Measurements from ENCODE around the gene CATSPERZ. TPM values are rescaled to one million over a fixed set of nuclear protein-coding genes. Genes with fewer than 3 reads are reported as not detected.
"Not testable (repeated sequence)": the region's sequence is repeated elsewhere in the genome, so short reads cannot be mapped to it uniquely, and the experiment has no call there.

Gene CATSPERZ
- total RNA-seq, 2 experiments from 2014 or later = not detected

DNA sequence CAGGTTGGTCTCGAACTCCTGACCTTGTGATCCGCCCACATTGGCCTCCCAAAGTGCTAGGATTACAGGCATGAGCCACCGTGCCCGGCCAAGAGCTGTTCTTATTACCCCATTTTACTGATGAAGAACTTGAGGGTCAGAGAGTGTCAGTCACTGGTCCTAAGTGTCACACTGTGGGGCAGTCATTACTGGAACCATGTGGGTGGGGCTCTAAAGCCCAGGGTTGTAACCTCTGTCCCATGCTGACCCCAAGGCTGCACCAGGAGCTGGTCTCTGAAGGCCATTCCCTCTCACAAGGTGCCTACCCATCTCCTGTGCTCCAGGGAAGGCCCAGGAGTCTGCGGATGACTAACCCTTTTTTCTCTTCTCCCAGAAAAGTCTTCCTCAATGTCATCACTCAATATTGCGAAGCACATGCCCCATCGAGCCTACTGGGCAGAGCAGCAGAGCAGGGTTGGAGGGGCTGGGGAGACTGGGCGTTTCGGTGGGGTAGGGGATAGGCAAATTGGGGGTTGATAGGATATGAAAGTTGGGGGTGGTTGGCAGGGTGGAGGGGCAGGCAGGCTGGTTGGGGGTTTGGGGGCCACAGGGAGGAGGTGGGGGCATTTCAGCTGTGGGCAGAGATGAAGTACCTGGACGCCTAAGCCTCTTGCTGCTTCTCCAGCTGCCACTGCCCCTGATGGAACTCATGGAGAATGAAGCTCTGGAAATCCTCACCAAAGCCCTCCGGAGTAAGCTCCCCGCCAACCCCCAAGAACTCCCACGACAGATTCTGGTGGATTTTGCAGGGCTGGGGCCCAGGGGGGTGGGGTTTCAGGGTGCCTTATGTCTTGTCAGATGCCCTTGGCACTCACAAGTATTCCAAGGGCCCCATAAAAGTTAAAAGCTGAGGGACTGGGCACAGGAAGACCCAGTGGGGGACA, 3.2 kb downstream of the CATSPERZ start:
- ChIA-PET CTCF (interaction anchor here (0.7 to 5.8 kb wide), 29 partner anchors 8 to 118 kb away, joined by 3 to 92 read pairs (median 6); partner anchors contain the start of genes BAD, FERMT3, GPR137 and KCNK4), POLR2A (interaction anchor here (0.7 kb wide), 1 partner anchor 32 kb away, joined by 3 read pairs; no protein-coding TSS in a partner anchor)
- peaks cover 25% of the 10 kb centered on the region for H3K27me3 Mint-ChIP-seq
- peaks cover 10% of the 10 kb centered on the region for H3K36me3 Mint-ChIP-seq (ENCODE audit: low read depth)
- no peak for DNase-seq
- H3K4me3 Mint-ChIP-seq = no peak overlapping the region
- H3K9me3 Mint-ChIP-seq = no peaks in the 10 kb centered on the region
- peak overlapping the region; percentile 41 for H3K27ac Mint-ChIP-seq
- H3K4me1 Mint-ChIP-seq = peaks cover 42% of the 10 kb centered on the region

GRCh38 chr11:64304032-64304315, 3.8 kb downstream of the CATSPERZ start:
- POLR2A ChIA-PET = interaction anchor here (0.7 kb wide), 1 partner anchor 33 kb away, joined by 3 read pairs; no protein-coding TSS in a partner anchor
- H3K9me3 Mint-ChIP-seq = no peaks in the 10 kb centered on the region
- CTCF ChIA-PET = interaction anchor here (0.7 to 5.8 kb wide), 28 partner anchors 8 to 151 kb away, joined by 3 to 92 read pairs (median 6); partner anchors contain the start of genes BAD, FERMT3, GPR137 and KCNK4
- H3K27ac Mint-ChIP-seq = peak overlapping the region; percentile 98
- peaks cover 10% of the 10 kb centered on the region for H3K36me3 Mint-ChIP-seq (ENCODE audit: low read depth)
- no peak for DNase-seq
- peaks cover 19% of the 10 kb centered on the region for H3K27me3 Mint-ChIP-seq
- H3K4me3 Mint-ChIP-seq = peak overlapping the region; percentile 82
- peaks cover 42% of the 10 kb centered on the region for H3K4me1 Mint-ChIP-seq

DNA sequence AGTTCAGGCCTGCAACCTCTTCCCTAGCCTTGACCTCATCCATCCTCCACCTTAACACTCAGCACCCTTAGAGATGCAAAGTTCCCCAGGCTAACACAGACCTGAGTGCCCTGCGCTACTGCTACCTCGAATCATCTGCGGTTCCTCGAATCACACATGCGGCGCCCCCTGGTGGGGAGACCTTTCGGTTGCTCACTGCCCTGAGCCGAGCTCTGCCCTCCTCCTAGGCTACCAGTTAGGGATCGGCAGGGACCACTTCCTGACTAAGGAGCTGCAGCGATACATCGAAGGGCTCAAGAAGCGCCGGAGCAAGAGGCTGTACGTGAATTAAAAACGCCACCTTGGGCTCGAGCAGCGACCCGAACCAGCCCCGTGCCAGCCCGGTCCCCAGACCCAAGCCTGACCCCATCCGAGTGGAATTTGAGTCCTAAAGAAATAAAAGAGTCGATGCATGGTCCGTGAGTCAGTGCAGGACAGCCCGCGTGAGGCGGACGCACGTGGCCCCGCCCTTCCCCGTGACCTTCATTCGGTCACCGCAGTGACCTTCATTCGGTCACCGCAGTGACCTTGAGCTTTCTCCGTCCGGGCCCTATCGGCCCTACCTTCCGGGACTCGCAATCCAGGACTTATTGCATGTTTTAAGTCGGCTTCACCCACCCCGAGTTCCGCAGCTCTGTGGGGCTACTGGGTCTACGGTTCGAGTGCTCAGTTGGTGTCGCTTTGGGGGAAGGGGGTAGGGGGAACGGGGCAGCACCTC, 4.3 kb downstream of the CATSPERZ start:
- ChIA-PET CTCF (interaction anchor here (0.7 to 5.8 kb wide), 38 partner anchors 9 to 360 kb away, joined by 3 to 92 read pairs (median 4); partner anchors contain the start of genes BAD, FERMT3, GPR137 and KCNK4), POLR2A (interaction anchor here (0.5 to 0.9 kb wide), 5 partner anchors 12 to 87 kb away, joined by 3 read pairs; partner anchors contain the start of gene TRMT112)
- Mint-ChIP-seq H3K27ac (peak overlapping the region; percentile 98), H3K36me3 (ENCODE audit: low read depth) (peaks cover 11% of the 10 kb centered on the region), H3K27me3 (peaks cover 18% of the 10 kb centered on the region), H3K4me3 (peak overlapping the region; percentile 82), H3K9me3 (no peaks in the 10 kb centered on the region), H3K4me1 (peaks cover 44% of the 10 kb centered on the region)
- DNase-seq = peak; percentile 95

DNA sequence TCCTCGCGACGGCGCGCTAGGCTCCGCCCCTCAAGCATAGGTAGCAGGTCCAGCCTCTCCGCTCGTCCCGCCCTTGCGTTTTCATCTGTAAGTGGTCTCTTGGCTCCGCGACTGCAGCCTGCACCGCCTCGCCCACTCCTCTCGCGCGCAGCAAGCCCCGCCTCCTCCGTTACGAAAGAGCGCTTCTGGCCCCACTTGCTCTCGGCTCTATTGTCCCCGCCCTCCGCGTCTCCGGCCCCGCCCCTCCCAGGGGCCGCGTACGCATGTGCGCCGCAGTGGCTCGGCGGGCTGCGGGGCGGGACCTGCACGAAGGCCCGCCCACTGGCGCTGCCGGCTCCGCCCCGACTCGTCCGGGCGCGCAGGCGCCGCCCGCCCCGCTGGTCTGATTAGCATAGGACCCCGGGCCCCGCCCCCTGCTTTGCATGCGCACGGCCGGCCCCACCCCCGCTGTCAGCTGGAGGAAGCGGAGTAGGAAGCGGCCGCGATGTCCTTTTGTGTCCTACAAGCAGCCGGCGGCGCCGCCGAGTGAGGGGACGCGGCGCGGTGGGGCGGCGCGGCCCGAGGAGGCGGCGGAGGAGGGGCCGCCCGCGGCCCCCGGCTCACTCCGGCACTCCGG, 5.0 kb downstream of the CATSPERZ start, which contains the start of gene ESRRA:
Gene ESRRA (plus strand): TSS at position 450 of the 616 bp plus-strand sequence. CDS start 1,656 bp downstream, outside the sequence.
- H3K4me1 Mint-ChIP-seq = peaks cover 44% of the 10 kb centered on the region
- H3K9me3 Mint-ChIP-seq = no peaks in the 10 kb centered on the region
- H3K36me3 Mint-ChIP-seq (ENCODE audit: low read depth) = peaks cover 11% of the 10 kb centered on the region

DNA sequence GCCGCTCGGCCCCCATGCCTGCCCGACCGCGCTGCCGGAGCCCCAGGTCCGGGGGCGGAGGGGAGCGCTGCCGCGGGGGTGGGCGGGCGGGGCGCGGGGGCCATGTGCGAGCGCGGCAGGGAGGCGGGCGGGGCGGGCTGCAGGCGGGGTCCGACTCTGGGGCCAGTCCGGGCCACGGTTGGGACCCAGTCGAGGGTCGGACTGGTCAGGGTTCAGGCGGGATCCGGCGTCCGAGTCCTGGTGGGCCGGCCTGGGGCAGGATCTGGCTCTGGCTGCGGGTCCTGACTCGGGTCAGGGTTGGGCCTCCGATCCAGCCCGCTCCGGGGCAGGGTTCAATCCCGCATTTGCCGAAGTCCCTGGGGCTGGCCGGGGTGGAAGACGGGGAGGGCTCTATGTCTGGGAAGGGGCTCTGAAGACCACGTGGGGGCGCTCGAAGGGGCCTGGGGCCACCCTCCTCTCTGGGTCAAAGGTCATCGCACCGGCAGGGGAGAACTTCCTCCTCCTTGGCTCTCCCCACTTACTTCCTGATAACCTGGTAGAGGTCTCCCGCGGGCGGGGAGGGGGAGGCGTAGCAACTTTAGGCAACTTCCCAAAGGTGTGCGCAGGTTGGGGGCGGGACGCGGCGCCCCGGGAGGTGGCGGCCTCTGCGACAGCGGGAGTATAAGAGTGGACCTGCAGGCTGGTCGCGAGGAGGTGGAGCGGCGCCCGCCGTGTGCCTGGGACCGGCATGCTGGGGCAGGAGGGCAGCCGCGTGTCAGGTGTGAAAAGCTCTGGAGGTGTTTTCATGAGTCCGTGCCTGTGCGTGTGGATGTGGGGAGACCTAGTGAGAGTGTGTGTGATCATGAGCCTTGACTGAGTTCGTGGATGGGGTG, 5.8 kb downstream of the CATSPERZ start:
- DNase-seq = peak; percentile 80
- ChIA-PET POLR2A (no interaction called here), CTCF (interaction anchor here (0.5 to 5.8 kb wide), 11 partner anchors 11 to 361 kb away, joined by 3 to 92 read pairs (median 14); partner anchors contain the start of genes BAD, FERMT3, GPR137 and KCNK4)
- Mint-ChIP-seq H3K4me3 (peak overlapping the region; percentile 87), H3K27ac (peak overlapping the region; percentile 92), H3K36me3 (ENCODE audit: low read depth) (peaks cover 11% of the 10 kb centered on the region), H3K4me1 (peaks cover 39% of the 10 kb centered on the region), H3K9me3 (no peaks in the 10 kb centered on the region), H3K27me3 (peaks cover 5% of the 10 kb centered on the region)

More for the DNA sequence above, 5.0 kb downstream of the CATSPERZ start, which contains the start of gene ESRRA:
- H3K27ac Mint-ChIP-seq = peak within 1 kb of the TSS; percentile 98
- ChIA-PET CTCF (interaction anchor here (0.7 to 5.8 kb wide), 26 partner anchors 9 to 360 kb away, joined by 3 to 92 read pairs (median 4); partner anchors contain the start of genes BAD, FERMT3, GPR137 and KCNK4), POLR2A (interaction anchor here (0.8 to 0.9 kb wide), 3 partner anchors 12 to 88 kb away, joined by 3 read pairs; partner anchors contain the start of gene TRMT112)
- H3K4me3 Mint-ChIP-seq = peak within 1 kb of the TSS; percentile 87
- peak; percentile 100 for DNase-seq
- H3K27me3 Mint-ChIP-seq = peaks cover 12% of the 10 kb centered on the region

DNA sequence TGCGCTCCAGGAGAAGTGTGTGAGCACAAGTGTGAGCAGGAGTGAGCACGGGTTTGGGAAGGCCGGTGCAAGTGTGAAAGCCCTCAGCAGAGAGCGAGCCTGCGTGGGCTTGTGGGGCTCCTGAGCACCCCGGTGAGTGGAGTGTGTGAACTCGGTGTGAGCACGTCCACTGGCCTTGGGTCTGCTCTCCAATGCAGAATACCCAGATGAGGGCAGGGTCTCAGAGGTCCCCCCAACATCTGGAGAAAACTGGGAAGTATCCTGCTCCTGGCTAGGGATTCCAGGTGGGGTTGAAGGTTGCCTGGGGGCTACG, 6.4 kb downstream of the CATSPERZ start:
- Mint-ChIP-seq H3K4me3 (peak overlapping the region; percentile 87), H3K27me3 (peaks cover 4% of the 10 kb centered on the region), H3K27ac (peak overlapping the region; percentile 92), H3K36me3 (ENCODE audit: low read depth) (peaks cover 11% of the 10 kb centered on the region), H3K4me1 (peaks cover 40% of the 10 kb centered on the region), H3K9me3 (no peaks in the 10 kb centered on the region)
- POLR2A ChIA-PET = no interaction called here
- CTCF ChIA-PET = interaction anchor here (0.5 to 5.3 kb wide), 2 partner anchors 11 to 27 kb away, joined by 3 to 35 read pairs; partner anchors contain the start of genes PRDX5 and TRMT112
- DNase-seq = no peak

DNA sequence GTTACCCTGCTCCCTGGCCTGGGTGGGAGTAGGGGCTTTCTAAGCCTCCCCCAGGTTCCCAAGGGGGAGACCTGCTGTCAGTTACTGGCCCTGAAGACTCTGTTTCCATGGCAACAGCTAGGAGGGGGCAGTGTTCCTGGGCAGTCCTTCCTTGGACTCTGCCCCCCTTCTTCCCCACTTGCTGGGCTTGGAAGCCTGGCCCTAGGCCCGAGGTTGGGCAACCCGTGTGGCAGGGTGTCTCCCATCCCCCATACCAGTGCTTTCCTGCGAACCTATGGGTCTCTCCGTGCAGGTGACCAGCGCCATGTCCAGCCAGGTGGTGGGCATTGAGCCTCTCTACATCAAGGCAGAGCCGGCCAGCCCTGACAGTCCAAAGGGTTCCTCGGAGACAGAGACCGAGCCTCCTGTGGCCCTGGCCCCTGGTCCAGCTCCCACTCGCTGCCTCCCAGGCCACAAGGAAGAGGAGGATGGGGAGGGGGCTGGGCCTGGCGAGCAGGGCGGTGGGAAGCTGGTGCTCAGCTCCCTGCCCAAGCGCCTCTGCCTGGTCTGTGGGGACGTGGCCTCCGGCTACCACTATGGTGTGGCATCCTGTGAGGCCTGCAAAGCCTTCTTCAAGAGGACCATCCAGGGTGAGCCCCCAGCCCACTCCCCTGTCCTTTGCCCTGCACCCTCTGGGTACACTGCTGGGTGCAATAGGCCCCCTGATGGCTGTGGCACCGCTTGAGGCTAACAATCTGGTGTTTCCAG, 6.9 kb downstream of the CATSPERZ start:
- POLR2A ChIA-PET = interaction anchor here (0.6 kb wide), 1 partner anchor 11 kb away, joined by 4 read pairs; the partner anchor contains the start of gene PRDX5
- no peaks in the 10 kb centered on the region for H3K9me3 Mint-ChIP-seq
- H3K4me1 Mint-ChIP-seq = peaks cover 40% of the 10 kb centered on the region
- no peak for DNase-seq
- H3K27me3 Mint-ChIP-seq = no peaks in the 10 kb centered on the region
- H3K27ac Mint-ChIP-seq = peak overlapping the region; percentile 92
- H3K36me3 Mint-ChIP-seq (ENCODE audit: low read depth) = peaks cover 11% of the 10 kb centered on the region
- CTCF ChIA-PET = interaction anchor here (0.5 to 5.3 kb wide), 2 partner anchors 10 to 28 kb away, joined by 3 to 35 read pairs; partner anchors contain the start of genes PRDX5 and TRMT112
- peak overlapping the region; percentile 87 for H3K4me3 Mint-ChIP-seq

GRCh38 chr11:64307795-64308194, 7.6 kb downstream of the CATSPERZ start:
- peaks cover 16% of the 10 kb centered on the region for H3K36me3 Mint-ChIP-seq (ENCODE audit: low read depth)
- not testable (repeated sequence) for H3K9me3 Mint-ChIP-seq, DNase-seq, H3K27me3 Mint-ChIP-seq
- peaks cover 45% of the 10 kb centered on the region for H3K4me1 Mint-ChIP-seq
- POLR2A ChIA-PET = interaction anchor here (0.6 kb wide), 1 partner anchor 10 kb away, joined by 4 read pairs; the partner anchor contains the start of gene PRDX5
- CTCF ChIA-PET = interaction anchor here (1.2 to 5.3 kb wide), 2 partner anchors 9 to 24 kb away, joined by 3 to 35 read pairs; partner anchors contain the start of genes PRDX5 and TRMT112
- H3K4me3 Mint-ChIP-seq = peak overlapping the region; percentile 87
- peak overlapping the region; percentile 28 for H3K27ac Mint-ChIP-seq

DNA sequence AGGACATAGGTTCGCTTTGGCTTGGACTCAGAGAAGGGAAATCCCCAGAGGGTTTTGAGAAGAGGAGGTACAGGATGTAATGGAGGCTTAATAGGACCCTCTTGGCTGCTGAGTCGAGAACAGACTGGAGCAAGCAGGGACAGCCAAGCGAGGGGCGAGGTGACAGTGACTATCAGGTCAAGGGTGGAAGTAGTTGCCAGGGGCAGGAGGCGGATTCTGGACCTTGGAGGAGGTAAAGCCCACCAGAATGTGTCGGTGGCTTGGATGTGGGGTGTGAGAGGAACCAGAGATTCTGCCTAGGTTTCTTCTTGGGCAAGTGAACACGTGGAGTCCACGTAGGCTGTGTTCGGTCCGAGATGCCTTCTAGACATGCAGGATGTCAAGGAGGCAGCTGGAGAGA, 12.8 kb downstream of the CATSPERZ start:
- peaks cover 23% of the 10 kb centered on the region for H3K36me3 Mint-ChIP-seq (ENCODE audit: low read depth)
- H3K4me1 Mint-ChIP-seq = peaks cover 36% of the 10 kb centered on the region
- no peaks in the 10 kb centered on the region for H3K9me3 Mint-ChIP-seq
- H3K27me3 Mint-ChIP-seq = no peaks in the 10 kb centered on the region
- POLR2A ChIA-PET = no interaction called here
- no peak for DNase-seq
- CTCF ChIA-PET = interaction anchor here (0.6 to 2.5 kb wide), 4 partner anchors 9 to 1352 kb away, joined by 3 to 12 read pairs (median 3); no protein-coding TSS in a partner anchor
- no peak overlapping the region for H3K4me3 Mint-ChIP-seq
- peak overlapping the region; percentile 65 for H3K27ac Mint-ChIP-seq

GRCh38 chr11:64313491-64314145, 13.5 kb downstream of the CATSPERZ start:
- CTCF ChIA-PET = interaction anchor here (0.6 to 2.5 kb wide), 6 partner anchors 9 to 1352 kb away, joined by 3 to 12 read pairs (median 3); no protein-coding TSS in a partner anchor
- Mint-ChIP-seq H3K27ac (no peak overlapping the region), H3K4me1 (peaks cover 39% of the 10 kb centered on the region), H3K27me3 (no peaks in the 10 kb centered on the region), H3K9me3 (no peaks in the 10 kb centered on the region), H3K36me3 (ENCODE audit: low read depth) (peaks cover 23% of the 10 kb centered on the region), H3K4me3 (no peak overlapping the region)
- POLR2A ChIA-PET = no interaction called here
- no peak for DNase-seq

Data from activated CD4-positive, alpha-beta T cell treated with anti-CD3 and anti-CD28 coated beads, Interleukin-2, amount 10 ng/mL, durations not matched to agents 7 days and 5 days (primary cell).